DMS79 (cell line): Measurements from ENCODE around the gene LAMA3.
A peak's percentile ranks its signal among the peaks of the same experiment; 100 is the strongest.

Source experiments
- DNase-seq: peaks from one replicate; lab custom pipeline; 2025; lab: John Stamatoyannopoulos, UW

LAMA3 gene

DNA sequence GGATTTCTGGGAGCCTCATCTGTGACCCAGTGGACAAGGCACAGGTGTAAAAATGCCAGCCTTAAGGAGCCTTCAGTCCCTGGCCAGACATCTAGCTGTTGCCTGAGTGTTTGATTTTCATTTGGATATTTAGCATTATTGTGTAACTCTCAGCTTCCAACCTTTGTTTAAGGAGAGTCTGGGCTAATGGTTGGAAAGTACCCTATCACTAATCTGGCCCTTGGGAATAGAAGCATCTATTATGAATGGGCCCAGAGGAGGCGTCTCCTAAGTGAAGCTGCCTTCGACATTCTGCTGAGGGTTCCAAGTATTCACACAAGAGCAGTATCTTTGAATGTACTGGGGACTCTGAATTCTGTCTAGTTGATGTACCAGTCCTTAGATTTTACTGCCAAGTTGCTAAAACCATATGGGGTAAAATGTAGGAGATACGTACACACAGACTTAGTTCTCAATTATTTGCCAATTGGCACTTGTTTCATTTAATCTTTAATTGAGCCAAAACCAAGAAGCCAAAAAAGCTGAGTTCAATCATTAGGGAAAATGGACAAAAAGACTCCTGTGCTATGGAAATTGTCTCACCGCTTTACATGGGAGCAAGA lies 19.3 kb upstream of the LAMA3 start:
- DNase-seq: no peak

DNA sequence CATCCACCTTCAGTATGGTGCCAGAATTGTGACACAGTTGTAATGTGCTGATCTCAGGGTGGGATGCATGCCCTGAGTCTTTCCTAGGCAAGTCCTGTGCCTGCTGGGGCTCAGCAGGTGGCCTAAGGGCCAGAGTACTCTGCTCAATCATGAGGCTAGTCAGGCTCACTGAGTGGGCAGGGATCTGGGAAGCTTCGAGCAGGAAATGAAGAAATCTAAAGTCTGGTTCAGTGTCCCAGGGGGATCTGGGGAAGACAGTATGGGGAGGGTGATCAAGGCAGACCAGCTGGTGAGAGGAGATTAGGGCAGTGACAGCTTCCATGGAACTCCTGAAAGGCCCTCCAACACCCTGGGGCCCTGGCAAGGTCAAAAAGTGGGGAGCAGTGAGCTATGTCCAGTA lies 17.7 kb upstream of the LAMA3 start:
- no peak for DNase-seq

DNA sequence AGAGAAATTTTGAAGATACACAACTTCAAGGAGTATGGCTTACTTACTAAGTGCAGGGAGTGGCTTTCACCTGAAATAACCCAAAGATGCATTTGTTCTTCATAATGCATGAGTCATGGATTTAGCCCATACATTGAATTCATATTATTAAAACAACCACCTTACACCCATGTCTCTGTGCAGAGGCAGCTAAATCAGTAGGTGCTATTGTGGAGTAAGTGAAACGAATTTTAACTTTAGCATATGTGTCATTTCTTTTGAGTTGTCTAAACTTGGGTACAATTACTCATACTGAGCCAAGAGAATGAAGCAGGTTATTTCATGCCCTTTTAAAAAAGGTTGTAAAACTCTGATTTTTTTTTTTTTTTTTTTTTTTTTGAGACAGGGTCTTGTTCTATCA lies 15.5 kb upstream of the LAMA3 start:
- no peak for DNase-seq

DNA sequence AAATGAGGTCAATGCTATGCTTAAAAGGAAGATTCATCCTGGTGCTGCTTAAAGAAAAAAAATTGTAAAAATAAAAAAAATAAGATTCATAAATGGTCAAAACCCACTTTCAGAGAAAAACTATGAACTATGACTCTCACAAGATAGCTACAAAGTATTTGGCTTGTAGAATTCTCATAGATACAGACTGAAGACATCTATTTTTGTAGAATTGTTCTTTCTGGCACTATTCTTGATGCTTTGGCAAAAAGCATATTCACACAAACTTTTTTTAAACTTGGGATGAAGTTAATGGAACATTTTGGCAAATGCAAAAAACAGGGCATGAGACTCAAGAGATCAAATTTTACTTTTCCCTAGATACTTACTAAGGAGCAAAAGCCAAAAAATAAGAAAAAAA lies 14.0 kb upstream of the LAMA3 start:
- no peak for DNase-seq

DNA sequence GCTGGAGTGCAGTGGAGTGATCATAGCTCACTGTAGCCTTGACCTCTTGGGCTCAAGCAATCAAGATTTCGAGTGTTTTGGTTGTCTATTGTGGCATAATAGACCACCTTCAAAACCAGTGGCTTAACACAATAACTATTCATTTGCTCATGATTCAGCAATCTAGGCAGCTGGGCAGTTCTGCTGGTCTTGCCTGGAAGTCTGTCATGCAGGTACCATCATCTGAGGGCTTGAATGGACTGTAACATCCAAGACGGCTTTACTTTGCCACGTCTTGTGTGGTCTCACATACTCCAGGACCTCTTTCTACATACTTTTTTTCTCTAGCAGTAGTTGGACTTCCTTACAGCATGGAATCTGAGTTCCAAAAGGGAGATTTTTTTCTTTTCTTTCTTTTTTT lies 13.4 kb upstream of the LAMA3 start:
- DNase-seq: no peak

DNA sequence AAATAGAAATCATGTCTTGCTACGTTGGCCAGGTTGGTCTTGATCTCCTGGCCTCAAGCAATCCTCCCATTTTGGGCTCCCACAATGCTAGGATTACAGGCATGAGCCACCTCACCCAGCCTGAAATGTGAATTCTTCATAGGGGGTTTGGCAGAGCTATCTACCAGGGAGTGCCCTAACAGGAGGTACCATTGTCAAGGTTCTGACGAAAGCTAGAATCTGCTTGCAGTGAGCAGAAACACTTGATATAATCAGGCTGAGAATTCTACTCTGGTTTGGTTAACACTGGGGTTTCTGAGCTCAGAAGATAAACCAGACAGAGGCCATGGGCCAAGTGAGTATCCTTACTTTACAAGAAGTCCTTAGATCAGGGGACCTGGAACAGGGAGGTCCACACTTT lies 7.2 kb upstream of the LAMA3 start:
- no peak for DNase-seq

DNA sequence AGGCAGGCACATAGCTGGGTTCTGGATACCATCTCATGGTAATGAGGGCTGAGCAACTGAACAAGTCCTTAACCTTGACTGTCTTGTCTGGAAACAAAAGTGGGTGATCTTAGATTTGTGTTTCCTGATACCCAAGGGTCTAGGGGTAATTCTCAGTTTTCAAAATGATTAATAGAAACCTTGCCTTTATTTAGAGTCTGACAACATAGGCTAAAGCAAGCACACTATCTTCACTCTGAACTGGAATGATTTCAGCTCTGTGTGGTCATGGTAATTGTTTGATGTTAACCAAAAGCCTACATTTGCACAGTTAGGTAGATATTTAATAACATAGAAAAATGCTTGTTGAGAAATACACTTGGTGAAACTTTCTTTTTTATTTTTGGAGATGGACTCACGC lies 6.8 kb upstream of the LAMA3 start:
- no peak for DNase-seq

DNA sequence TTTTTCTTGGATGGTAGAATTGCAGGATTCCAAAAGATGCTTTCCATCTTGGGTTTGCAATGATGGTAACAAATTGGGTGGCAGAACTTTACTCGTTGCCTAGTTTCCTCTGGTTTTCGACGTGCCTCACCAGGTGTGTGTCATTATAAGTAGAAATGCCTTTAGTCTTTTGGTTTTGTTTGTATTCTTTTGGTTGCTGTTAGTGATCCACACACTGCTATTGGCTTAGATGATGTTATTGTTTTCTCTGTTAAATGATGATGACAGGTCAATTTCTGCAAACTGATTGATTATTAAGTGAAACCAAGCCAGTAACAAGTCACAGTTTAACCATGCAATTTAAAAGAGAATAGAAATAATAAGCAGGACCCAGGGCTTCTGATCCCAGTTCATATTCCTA lies 6.1 kb upstream of the LAMA3 start:
- DNase-seq: no peak

DNA sequence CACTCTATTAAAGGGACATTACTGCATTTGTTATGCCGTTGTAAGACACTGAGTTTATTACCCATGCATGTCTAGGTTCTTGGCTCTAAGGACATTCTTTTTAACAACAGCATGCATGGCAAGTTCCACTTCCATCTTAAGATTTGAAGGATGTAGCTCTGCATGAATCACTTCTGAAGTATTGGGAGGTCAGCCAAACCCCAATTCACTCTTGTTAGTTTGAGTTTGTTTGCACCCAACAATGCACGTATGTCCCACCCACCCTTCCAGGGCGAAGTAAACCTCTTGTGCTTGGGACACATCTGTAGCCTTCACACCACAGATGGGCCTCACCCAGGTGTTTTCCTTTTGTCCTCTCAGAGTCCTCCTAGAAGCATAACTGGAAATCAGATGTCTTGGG lies 5.6 kb upstream of the LAMA3 start:
- no peak for DNase-seq

DNA sequence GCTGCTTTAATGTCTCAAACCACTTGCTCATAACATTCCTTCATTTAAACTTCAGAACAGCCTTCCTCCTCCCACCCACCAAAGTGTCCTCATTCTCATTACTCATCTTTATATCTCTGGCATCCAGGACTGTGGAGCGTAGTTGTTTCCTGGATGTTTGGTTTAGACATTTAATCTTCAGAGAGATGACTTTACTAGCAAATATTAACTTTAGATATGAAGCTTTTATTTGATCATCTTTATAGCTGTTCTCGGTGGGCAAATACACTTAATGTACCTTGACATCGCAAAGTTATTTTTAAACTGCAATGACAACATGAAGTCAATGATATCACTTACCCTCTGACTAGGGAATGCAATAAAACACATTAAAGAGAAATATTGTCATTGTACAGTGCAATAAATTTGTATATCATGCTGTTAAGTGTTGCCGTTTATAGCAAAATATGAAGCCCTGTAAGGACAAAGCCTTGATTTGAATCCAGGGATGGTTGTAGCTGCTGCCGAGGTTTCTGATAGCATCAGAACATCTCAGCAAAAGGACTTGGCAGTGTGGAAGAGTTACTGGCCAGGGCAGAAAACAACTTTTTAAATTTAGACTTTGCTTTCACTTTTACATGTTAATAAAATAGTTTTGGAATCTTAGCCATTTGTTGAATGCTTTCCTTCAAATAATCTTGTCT lies 4.6 kb upstream of the LAMA3 start:
- DNase-seq: no peak

DNA sequence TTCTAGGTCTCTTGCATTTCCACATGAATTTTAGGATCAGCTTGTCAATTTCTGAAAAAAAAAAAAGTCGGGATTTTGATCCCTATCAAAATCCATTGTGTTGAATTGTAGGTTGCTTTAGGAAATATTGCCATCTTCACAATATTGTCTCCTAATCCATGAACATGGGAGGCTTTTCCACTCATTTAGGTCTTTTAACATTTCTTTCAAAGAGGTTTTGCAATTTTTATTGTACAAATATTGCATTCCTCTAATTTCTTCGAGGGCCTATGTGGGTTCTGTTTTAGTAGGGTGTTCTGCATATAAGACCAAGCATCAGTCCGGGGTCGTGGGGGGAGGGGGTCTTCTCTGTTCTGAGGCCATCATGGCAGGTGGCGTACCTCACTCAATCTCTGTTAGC lies 725 bp upstream of the LAMA3 start:
- DNase-seq: no peak

DNA sequence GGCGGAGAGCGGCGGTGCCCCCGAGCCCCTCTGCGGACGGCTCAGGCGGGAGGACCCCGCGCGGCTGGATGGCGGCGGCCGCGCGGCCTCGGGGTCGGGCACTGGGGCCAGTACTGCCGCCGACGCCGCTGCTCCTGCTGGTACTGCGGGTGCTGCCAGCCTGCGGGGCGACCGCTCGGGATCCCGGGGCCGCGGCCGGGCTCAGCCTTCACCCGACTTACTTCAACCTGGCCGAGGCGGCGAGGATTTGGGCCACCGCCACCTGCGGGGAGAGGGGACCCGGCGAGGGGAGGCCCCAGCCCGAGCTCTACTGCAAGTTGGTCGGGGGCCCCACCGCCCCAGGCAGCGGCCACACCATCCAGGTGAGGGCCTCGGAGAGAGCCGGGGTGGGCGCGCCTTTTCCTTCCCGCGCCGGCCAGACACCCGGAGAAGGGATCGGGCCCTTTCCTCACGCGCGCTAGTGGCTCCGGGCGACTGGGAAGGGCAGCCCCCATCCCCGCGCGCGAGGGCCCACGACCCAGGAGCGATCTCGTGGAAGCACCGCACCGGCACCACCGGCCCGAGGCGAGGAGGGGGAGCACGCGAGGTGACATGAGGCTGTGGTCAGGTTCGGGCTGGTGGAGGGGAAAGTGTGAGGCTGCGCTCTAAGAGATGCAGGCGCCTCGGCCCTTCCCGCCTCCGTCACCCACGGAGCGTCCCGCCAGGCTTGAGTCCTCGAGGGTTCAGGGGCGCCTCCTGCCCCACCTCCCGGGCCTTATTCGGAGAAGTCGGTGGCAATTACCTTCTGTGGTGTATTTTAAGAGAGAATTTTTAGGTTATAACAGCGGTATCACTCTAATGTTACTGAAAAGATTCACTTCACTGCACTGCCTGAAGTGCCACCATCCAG lies 607 bp downstream of the LAMA3 start:
- no peak for DNase-seq

DNA sequence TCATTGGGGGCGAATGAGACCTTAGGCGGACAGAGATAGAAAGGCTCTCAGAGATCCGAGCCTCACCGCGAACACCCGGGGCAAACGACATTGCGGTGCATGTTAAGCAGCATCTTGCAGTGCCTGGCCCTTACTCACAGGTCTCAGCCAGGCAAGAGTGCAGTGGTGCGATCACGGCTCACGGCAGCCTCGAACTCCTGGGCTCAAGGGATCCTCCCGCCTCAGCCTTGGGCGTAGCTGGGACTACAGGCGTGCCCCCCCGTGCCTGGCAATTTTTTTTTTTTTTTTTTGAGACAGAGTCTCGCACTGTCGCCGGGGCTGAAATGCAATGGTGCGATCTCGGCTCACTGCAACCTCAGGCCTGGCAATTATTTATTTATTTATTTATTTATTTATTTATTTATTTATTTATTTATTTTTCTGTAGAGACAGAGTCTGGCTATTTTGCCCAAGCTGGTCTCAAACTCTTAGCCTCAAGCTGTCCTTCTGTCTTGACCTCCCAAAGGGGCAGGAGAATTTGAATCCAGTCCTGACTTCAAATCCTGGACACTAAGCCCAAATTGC lies 1.3 kb downstream of the LAMA3 start:
- DNase-seq: no peak

DNA sequence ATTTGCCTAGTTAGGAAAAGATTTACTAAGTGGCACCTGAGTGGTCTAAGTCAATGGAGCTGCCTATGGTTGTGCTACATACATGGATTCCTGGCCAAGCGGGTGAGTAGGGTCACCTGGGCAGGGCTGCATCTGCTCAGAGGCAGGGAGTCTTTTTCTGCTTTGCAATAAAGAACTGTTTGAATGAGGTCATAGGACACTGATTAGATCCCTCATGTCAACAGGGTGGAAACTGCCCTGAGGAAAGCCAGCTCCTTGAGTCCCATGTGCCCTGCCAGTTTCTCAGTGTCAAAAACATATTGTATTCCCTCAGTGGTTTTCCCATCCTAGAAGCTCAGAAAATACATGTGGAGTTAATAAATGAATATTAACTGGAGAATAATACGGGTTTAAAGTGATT lies 4.6 kb downstream of the LAMA3 start:
- no peak for DNase-seq

DNA sequence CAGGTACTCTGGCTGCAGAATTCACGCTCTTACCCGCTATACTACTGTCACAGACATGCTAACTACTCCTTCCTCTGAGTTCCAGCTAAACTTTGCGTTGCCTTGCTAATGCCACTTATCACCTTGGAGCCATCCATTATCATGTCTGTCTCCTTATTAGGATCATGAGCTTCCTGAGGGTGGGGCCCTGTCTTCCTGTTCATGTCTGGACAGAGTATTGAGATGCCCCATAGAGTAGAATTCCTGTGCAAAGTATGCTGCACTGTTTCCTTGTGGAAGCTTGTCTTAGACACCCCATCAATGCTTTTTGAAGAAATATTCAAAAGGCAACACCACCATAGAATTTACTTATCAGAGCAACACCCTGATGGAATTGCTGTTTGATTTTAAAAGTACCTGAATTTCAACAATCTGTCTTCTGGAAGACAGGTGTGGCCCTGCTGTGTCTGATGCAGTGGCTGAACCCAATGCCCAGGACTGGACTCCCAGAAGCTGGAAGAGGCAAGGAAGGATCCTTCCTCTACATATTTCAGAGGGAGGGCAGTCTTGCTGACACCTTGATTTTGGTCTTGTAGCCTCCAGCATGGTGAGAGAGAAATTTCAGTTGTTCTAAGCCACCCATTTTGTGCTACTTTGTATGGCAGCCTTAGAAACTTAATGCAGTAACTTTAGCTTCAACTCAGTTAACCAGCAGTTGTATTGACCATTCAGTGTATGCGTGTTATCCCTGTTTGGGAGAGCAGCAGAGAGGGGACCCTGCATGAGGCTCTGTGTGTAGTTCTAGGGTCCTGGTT lies 5.6 kb downstream of the LAMA3 start:
- DNase-seq: no peak

DNA sequence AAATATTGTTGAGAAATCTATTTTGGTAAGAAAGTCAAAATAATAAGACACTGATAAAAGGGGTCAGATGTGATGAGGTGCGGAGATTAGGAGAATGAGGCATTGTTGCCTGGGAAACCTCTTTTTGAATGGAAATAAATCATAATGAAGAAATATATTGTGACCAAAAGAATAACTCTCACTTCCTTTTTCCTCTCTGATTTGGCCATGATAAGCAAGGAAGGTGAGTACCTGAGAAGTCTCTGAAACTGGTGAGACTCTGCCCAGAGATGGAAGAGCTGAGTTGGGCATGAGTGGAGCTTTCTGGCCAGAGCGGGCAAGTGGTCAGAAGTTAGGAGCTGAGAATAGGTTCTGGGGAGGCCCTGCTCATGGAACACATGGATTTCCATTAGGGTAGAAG lies 11.8 kb downstream of the LAMA3 start:
- DNase-seq: no peak

DNA sequence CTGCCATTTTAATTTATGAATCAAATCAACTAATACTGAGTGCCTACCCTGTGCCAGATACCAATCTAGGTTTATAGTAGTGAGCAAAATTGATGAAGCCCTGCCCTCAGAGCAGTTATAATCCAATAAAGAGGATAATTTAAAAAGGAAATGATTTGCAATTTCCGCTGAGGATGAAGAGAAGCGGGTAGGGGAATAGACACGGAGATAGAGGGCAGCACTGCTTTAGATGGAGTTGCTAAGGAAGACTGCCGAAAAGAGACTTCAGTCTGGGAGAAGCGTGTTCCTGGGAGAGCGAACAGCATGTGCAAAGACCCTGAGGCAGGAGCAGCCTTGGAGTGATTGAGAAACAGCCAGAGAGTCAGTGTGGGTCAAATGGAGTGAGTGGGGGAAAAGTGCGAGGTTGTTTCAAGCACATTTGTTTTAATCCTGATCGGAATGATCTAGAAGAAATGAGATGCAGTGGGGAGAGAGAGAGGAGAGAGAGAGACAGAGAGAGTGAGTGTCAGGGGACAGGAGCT lies 12.4 kb downstream of the LAMA3 start:
- no peak for DNase-seq

DNA sequence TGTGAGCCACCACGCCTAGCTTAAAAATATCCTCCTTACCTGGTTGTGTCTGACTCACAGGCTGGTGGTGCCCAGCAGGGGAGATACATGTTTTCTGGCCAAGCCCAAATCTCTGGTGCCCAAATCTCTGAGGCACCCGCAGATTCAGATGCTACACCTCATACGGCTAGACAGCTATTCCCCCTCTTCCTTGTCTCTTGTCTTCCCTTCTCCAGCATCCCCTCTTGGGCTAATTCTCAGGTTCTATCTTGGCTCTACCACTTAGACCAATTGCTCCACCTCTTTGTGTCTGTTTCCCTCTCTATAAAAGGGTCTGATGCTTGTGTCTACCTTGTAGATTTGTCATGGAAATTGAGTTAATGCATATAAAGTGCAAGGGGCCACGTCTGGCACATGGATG lies 13.4 kb downstream of the LAMA3 start:
- no peak for DNase-seq

DNA sequence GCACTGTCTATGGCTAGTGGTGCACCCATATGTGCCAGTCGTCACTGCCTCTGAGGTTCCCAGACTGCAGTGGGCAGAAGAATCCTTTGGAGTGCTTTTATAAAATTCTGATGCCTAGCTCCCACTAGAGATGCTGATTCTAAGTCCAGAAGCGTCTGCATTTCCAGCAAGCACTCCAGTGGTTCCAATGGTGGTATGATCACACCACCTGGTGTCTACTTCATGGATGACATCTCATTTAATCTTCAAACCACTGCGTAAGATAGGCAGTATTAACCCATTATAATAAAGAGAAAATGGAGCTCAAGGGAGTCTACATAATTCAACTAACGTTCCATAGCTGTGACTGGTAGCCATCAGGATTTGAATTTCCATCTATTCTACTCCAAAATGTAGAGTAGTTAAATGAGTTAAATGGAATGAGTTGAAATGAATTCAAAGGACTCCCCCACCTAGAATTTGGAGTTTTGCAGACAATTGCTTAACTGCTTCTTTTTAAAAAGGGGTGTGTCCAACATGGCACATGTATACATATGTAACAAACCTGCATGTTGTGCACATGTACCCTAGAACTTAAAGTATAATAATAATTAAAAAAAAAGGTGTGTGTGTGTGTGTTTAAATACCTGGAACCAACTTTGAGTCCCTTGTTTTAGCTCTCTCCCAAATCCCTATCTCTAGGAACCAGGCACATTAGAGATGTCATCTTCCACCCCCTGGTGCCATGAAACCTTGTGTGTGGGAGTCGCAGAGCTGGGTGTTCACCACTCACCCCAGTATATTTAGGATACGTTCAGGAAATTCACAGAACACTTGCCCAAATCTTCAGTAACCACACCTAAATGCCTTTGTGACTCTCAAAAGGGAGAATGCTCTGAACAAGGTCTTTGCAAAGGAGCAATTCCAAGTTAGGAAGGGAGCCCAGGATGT lies 14.1 kb downstream of the LAMA3 start:
- DNase-seq: peak; percentile 20

DNA sequence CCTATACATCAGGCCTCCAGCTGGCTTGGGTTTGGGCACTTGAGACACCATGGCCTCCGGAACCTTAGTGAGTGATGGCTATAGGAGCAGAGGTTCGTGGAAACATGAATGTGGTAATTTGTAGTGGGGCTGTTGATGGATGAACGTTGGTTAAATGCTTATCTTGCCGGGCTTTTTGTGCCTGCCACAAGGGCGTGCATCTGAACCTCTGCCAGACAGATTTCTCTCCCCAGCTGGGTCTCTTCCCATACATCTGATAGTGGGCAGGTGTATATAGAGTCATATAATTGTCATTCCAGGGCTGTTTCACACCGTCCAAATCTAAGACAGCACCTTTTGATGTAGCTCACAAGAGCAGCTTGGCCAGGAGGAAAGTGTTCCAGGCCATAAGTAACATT lies 14.7 kb downstream of the LAMA3 start:
- no peak for DNase-seq

DNA sequence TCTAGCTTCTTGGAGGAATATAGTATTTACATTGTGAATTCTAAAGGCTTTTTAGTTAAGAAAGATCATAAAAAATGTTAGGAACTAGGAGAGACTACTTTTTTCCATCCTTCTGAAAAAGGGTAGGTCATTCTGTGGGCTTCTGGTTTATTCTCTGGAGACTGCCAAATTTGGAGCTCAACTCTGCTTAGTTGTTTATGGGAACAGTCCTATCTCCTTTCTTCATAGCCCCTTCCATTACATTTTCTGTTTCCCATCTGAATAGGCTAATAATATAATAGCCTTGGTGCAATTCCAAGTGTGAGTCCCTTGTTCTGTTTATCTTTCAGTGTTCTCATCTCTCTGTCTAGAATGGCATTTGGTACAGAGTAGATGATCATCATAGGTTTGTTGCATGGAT lies 15.6 kb downstream of the LAMA3 start:
- no peak for DNase-seq
